GM21825 (cell line): ENCODE results near the gene ITPRIP.

ENCODE experiments used
- ATAC-seq: cut with Tn5 transposase; IDR thresholded peaks from one replicate; pipeline ENCODE4 v1.9.1; 2021; ENCODE audit warnings: mild to moderate bottlenecking, moderate library complexity; ENCODE audit not compliant: unreplicated experiment

Gene ITPRIP, protein sequence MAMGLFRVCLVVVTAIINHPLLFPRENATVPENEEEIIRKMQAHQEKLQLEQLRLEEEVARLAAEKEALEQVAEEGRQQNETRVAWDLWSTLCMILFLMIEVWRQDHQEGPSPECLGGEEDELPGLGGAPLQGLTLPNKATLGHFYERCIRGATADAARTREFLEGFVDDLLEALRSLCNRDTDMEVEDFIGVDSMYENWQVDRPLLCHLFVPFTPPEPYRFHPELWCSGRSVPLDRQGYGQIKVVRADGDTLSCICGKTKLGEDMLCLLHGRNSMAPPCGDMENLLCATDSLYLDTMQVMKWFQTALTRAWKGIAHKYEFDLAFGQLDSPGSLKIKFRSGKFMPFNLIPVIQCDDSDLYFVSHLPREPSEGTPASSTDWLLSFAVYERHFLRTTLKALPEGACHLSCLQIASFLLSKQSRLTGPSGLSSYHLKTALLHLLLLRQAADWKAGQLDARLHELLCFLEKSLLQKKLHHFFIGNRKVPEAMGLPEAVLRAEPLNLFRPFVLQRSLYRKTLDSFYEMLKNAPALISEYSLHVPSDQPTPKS

GRCh38 chr10:104337985-104338735 lies at the start of gene ITPRIP:
ITPRIP (minus strand) TSS chr10:104338465; CDS start chr10:104316051, 22,414 bp downstream.
- ATAC-seq = peak; percentile 62

- ATAC-seq = peak; percentile 54
Observed at GRCh38 chr10:104387130-104387888, 49.0 kb upstream of the ITPRIP start.

- no peak for ATAC-seq
Observed at GRCh38 chr10:104380336-104380735, 42.1 kb upstream of the ITPRIP start.

DNA sequence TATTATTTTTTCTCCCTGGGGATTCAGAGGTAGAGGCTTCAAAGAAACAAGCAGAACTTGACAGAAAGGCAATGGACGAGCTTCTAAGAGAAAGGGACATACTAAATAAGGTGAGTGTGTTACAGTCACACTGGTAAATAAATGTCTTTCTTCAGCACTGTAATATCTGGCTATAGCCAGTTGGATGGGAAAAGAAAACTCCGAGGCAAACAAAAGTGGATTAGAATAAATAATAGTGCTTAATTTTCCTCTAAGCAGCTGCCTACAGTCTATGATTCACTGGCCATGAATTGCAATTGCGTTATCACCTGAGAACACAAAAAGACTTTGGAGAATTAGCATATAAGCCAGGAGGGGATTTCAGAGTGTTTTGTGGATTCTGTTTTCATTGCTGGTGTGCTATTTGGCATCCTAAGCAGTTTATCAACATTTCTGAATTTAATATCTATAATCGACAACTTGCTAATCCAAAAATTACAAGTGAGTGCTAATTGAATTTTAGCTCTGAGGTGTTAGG lies 38.6 kb upstream of the ITPRIP start:
- ATAC-seq = no peak

- ATAC-seq = no peak
Observed at GRCh38 chr10:104374591-104374990, 36.3 kb upstream of the ITPRIP start.

DNA sequence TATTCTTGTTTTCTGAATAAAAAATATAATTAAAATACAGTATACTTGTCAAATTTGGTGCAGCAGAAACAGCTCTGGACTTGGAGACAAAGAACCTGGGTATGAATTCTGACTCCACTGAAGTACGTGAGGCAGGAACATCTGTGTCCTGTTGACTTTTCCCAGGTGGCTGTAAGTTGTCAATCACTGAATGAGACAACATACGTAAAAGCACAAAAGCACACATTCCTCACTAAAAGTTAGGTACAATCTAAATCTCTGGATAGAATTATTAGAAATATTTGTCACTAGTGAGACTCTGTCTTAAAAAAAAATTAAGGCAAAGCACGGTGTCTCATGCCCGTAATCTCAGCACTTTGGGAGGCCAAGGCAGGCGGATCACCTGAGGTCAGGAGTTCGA lies 33.5 kb upstream of the ITPRIP start:
- ATAC-seq = no peak

DNA sequence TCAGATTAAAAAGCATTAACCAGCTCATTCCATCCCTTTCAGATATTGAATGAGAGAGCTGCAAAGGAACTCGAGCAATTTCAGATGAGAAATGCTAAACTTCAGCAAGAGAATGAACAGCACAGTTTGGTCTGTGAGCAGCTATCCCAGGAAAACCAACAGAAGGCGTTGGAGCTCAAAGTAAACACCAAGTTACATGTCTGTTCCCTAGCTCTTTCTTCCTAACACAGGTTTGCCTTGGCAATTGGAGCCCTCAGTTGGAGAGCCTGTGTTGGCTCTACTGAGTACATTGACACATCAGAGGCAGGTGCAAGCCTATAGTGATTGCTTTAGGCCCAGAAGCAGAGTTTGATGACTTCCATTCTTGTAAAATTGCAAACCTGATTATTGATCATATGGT lies 30.1 kb upstream of the ITPRIP start:
- no peak for ATAC-seq

DNA sequence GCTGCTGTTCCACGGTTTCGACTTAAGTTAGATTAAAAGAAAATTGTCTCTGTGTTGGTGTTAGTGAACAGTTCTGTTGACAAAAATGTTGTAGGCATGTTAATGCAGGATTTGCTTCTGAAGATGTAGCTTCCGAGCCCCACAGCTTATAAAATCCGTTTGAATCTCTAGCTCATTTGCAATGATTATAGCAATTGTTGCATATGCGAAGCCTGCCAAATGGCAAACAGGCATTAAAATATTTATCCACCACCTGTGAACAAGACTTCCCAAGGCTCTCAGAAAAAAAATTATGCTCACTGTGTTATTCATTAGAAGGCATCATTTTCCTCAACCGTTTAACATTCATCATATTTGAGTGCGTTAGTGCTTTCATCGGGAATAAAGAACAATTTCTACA lies 29.6 kb upstream of the ITPRIP start:
- no peak for ATAC-seq

DNA sequence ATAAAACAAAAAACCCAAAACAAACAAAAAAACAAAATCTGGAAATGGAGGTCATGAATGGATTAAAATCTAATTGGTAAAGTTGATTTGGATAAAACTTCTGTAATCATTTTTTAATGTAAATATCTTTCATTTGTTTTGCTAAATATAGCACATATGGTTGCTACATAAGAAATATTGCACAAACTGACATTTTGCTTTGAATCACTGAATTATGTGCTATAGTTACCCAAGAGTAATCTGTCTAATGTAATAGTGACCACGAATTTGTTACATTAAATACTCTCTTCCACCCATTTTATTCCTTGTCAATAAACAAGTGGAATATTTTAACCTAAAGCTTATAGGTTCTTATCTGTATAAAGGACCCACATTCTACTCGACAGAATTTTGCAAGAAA lies 21.5 kb upstream of the ITPRIP start:
- no peak for ATAC-seq

- ATAC-seq = peak; percentile 62
Observed at GRCh38 chr10:104353325-104354048, 15.2 kb upstream of the ITPRIP start, which contains the start of gene CFAP58. CFAP58 (plus strand) TSS chr10:104353833; CDS start chr10:104353898, 65 bp downstream.

DNA sequence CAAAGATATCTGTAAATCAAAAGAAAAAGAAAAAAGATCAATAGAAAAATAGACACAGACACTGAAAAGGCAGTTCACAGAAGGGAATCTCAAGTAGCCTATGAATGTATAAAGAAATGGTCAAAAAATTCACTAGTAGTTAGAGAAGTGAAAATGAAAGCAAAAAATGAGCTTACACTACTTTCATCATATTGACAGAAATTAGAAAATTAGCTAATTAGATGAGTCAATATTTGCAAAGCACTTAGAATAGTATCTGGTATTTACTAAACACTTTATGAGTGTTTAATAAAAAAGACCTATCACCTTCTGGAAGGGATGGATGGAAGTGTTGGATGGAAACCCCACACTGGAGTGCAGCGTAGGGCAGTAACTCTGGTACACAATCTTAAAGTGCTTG lies 13.7 kb upstream of the ITPRIP start:
- ATAC-seq = no peak

GRCh38 chr10:104351061-104351702 lies 12.9 kb upstream of the ITPRIP start:
- peak; percentile 20 for ATAC-seq

DNA sequence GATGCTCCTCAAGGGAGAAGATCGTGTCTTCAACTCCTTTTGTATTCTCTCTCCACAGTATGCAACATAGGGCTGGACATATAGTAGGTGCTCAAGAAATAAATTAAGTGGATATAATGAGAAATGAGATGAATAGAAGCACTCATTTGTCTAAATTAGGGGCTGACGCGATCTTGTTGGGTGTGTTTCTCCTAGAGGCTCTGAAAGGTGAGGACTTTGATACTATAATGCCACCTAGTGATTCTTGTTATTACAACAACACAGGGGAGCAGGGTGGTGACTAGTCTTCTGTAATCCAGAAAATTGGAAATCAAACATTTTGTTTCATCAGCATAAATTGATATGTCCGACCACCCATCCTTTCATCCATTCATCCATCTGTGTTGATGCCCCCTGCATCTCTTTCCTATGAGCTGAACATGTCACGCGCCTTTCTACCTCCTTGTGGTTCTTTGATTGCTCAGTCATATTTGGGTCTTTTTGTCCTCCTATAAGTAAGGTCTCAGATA lies 11.9 kb upstream of the ITPRIP start:
- ATAC-seq = peak; percentile 40

DNA sequence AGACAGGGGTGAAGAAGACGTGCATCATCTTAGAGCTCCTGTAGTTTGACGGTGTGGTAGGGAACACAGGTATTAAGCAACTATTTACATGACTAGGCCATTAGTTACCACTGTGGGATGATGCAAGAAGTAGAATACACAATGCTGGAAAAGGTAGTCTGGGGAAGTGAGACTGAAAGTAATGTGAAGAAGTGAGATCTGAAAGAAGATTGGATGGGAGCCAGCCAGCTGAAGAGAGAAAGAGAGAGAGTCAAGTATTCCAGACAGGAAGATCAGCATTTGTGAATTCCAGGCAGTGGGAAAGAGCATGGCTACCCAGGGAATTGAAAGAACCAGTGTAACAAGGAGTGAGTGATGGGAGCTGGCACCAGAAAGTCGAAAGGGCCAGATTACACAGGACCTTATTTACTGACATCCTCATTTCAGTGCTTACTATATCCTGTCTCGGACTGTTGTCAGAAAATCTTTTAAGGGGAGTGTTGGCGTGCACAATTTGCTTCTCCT lies 11.4 kb upstream of the ITPRIP start:
- ATAC-seq = peak; percentile 56

DNA sequence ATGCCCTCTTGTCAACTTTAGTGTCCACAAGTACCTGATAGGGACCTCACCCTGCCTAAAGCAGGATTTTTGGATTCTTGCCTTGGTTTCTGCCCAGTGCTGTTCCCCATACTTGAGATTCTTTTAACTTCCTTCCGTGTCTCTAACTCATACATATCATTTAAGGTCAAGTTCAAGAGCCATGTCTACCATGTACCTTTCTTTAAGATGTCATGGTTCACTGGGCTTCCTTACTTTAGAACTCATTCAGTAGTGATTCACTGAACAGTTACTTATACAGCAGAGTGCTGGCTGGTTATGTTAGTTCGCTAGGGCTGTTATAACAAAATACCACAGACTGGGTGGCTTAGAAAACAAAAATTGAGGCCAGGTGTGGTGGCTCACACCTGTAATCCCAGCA lies 10.3 kb upstream of the ITPRIP start:
- ATAC-seq = no peak

DNA sequence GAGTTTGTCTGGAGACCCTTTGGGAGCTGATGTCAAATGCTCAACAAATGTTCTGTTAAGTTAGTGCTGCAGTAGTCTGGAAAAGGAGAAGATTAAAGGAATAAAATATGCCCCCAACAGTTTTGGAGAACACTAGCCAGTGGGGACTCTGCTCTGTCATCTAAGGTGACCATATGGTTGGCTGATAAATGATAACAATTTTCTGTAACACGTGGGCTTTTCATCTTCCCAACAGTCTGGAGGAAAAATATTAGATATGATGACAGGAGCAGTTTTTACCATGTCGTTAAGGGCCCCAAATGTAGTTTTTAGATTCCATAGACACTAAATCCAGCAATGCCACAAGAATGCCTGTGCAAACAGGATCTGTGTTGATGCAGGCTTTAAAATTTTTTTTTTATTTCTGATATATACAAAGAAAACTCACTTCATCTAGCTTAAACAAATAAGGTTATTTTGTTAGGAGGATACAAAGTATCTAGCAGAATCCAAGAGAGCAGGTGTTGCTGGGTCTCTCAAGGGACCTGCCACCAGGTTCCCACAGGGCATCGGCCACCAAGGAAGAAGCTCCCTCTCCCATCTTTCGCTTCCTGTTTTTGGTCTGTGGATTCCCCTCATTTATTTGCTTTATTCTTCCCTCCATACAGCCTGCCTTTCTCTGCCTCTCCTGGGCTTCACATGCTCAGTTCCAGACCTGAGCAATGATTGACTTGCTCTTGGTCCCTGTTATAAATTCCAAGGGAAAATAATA lies 9.2 kb upstream of the ITPRIP start:
- ATAC-seq = no peak

- ATAC-seq = no peak
Observed at GRCh38 chr10:104345941-104346340, 7.7 kb upstream of the ITPRIP start.

DNA sequence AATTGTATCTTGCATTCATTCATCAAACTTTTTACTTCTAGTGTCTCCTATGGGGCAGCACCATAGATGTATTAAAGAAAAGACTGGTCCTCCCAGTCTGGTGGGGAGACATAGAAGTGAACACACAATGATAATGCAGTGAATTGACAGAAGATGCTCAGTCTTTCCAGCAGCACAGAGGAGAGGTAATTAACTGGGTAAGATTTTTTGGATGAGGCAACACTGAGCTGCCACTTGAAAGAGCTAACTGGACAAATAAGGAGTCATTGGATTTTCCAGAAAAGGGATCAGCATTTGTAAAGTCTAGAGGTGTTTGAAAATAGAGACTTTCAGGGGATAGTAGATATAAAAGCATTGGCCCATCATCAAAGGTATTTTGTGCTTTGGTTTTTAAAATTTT lies 7.2 kb upstream of the ITPRIP start:
- no peak for ATAC-seq

- ATAC-seq = no peak
Observed at GRCh38 chr10:104344219-104344618, 6.0 kb upstream of the ITPRIP start.
